ENCODE results near the gene REPIN1.

The REPIN1 gene

DNA sequence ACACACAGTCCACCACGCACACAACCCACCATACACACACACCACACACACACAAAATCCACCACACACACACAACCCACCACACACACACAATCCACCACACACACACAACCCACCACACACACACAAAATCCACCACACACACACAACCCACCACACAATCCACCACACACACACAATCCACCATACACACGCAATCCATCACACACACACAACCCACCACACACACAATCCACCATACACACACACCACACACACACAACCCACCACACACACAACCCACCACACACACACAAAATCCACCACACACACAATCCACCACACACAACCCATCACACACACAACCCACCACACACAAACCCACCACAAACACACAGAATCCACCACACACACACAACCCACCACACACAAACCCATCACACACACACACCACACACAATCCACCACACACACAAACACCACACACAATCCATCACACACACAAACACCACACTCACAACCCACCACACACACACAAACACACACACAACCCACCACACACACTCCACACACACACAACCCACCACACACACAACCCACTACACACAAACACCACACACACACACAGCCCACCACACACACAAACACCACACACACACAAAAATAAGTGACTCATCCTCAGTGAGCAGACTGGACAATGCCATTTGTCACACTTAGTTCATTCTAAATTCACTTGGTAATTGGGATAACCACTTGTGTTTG, 8.8 kb upstream of the REPIN1 start:
- no peak for DNase-seq

DNA sequence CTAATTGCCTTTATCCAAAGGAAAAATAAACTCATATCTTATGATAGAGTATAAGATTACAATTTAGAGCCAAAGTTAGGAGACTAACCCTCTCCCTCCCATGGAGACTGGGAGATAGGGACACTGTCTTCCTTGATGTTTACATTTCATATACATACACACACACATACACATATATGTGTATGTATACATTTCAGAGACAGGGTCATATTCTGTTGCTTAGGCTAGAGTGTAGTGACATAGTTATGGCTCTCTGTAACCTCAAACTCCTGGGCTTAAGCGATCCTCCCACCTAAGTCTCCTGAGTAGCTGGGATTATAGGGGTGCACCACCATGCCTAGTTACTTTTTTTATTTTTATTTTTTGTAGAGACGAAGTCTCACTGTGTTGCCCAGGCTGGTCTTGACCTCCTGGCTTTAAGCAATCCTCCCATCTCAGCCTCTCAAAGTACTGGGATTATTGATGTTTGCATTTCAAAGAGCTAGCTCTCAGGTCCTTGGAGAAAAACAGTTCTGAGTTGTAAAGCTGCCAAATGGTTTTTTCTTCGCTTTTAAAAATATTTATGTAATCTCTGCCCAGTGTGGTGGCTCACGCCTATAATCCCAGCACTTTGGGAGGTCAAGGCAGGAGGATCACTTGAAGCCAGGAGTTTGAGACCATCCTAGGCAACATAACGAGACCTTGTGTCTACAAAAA, 8.1 kb upstream of the REPIN1 start:
- DNase-seq, result no peak

DNA sequence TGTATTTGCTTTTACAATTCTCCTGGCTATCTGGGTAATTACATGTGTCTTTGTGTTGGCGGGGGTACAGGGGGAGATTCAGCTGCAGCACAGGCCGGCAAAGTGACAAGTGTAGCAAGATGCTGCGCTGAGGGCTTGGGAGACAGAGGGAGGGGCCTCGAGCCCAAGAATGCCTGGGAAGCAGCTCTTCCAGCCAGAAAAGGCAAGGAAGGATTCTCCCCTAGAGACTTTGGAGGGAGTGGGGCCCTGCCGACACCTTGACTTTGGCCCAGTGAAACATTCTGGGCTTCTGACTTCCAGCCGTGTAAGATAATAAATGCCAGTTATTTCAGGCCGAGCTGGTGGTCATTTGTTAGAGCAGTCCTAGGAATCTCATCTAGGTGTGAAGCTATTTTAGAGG, 7.2 kb upstream of the REPIN1 start:
- no peak for DNase-seq

DNA sequence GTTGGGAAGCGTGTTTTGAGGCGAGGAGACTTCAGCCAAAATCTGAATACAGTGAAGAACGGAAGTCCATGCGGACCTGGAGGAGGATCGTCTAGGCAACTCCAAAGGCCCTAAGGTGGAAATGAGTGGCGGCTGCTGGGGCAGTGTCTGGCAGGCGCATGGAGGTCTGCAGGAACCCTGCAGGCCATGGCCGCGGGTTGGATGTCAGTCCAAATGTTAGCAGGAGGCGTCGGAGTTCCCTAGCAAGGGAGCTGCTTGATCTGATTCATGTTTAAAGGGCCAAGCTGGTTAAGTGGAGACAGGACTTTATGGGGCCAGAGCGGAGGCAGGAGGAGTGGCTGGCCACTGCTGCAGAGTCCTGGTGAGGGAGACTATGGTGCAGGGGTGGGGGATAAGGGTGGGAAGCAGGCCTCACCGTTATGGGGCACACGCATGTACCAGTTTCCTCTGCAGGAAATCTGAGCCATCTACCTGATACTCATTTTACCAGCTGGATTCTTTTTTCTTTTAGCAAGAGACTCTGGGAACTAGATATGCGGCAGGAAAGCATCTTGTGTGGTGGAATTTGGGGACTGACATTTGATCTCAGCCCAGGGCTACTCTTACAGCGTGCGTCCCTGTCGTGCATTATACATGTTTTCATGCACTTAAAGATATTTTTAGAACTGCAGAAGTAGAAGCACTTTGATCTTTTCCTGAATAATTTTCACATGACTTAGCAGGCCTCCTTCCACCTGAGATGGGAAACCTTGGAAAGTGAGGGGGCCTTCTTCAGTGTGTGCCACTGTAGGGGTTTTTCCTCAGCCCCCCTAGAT, 6.6 kb upstream of the REPIN1 start:
- DNase-seq, result no peak

DNA sequence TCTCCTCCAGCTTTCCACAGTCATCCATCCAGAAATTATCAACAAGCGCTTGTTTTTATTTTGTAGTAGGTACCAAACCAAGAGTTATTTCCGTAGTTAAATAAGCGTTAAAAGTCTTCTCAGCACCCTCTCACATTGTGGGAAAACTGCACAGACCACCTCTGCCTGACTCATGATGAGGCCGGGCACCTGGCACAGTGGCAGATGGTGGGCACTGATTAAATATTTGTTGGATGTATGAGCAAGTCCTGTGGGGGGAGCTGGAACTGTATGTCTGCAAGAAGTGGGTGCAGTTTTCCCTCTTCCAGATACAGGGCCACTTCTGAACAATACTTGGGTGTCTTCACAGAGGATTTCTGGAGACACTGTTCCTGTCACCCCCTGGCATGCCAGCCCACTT, 5.3 kb upstream of the REPIN1 start:
- no peak for DNase-seq

DNA sequence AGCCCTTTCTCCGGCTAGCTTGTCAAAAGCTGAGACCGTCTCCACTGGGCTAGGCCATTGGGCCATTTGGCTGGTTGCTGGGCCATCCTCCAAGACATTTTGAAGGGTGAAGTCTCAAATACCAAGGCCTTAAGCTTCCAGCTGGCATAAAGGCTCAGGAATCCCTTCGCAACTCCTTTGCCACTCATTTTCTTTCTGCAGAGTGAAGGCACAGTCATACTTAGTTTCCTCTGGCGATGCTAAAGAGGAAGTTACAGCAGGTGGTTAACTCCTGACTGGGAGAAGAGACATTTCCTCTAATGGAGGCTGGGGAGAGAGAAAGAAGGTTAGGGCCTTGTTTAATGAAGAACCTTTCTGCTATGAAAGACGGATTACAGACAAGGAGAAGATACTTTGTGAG, 4.8 kb upstream of the REPIN1 start:
- no peak for DNase-seq

DNA sequence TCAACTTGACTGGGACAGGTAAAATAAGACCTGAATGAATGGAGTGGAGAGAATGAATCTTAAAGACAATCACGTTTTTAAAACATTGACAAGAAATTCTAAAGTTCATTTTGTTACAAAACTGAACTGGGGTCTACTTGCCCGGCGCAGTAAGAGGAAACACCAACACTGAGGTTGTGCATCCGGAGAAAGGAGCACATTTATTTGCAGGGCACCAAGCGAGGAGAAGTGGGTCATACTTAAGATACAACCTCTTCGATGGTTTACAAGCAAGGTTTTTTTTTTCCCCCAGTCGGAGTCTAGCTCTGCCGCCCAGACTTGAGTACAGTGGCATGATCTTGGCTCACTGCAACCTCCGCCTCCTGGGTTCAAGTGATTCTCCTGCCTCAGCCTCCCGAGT, 3.4 kb upstream of the REPIN1 start:
- no peak for DNase-seq

DNA sequence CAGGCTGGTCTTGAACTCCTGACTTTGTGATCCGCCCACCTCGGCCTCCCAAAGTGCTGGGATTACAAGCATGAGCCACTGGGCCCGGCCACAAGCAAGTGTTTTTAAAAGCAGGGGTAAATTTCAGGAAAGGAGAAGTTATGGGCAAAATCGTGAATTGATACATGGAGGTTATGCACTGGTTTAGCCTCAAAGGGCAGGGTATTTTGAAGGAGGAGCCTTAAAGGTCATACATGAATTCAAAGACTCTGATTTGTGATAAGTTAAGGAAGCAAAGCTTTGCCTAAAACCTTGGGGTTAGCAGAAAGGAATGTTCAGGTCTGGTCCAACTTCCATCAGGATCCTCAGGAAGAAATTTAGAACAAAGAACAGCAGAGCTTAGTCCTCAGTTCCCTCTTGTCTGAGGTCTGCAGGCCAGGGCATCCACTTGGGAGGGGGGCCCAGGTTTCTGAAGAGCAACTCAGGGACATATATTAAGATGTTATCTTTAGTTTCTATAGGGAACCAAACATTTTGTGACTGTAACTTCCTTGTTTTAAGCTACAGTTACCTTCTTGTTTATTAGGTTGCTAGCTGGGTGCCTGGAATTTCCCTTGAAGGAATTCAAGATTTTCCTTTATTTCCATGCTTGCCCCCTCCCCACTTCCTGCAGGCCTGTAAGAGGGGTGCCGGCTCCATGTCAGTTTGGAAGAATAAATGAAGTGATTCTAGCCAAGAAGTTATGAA, 2.8 kb upstream of the REPIN1 start:
- DNase-seq, result no peak

DNA sequence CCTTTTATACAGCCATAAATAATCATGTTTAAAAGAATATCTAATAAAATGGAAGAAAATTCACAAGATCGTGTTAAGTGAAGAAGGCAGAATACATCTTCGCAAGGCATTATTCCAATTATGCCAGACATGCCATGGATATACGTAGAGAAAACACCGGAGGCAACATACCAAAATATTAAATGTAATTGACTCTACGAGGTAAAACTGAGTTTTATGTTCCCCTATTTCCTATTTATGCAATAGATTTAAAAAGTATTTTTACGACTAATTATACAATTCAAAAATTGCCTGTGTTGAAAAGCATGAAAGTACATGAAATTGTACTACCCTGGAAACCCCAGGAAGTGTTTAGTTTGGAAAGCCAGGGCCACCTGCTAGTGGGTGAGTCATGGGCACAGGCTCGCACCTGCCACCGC, 936 bp upstream of the REPIN1 start:
- no peak for DNase-seq

DNA sequence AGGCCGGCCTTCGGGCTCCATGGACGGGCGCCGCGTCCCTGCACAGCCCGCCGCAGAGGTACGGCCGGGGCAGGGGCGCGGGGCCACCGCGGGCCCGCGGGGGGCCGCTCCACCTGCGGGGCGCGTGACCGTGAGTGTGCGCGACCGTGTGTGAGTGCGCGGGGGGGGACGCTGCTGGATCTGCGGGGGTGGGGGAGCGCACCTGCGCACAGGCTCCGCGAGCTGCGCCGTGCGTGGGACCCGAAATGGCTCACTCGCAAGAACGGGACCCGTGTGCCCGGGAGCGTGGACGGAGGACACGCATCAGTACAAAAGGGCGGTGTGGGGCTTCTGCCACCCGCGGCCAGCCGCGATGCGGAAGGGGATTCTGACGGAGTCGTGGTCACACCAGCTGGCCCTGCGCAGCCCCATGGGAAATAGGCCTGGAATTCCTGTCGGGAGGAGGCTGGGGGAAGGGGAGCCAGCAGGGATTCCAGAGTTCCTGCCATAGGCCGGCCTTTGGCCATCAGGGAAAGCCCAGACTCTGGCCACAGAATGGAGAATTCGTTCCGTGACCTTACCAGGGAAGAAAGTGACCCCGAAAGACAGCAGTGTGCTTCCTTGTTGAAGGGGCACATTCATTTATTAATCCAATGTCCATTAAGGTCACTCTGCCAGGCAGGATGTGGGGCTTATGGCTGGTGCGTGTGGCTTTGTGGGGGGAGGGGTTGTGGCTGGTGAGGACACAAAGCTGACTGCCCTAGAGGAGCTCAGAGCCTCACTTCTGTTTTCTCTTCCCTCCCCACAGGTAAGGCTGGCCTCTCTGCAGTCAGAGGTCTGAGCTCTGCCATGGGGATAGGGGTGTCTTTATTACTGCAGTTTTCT, 494 bp downstream of the REPIN1 start:
- DNase-seq, result peak in 44 of 56 donors; percentile 22 to 87 (median 74)

DNA sequence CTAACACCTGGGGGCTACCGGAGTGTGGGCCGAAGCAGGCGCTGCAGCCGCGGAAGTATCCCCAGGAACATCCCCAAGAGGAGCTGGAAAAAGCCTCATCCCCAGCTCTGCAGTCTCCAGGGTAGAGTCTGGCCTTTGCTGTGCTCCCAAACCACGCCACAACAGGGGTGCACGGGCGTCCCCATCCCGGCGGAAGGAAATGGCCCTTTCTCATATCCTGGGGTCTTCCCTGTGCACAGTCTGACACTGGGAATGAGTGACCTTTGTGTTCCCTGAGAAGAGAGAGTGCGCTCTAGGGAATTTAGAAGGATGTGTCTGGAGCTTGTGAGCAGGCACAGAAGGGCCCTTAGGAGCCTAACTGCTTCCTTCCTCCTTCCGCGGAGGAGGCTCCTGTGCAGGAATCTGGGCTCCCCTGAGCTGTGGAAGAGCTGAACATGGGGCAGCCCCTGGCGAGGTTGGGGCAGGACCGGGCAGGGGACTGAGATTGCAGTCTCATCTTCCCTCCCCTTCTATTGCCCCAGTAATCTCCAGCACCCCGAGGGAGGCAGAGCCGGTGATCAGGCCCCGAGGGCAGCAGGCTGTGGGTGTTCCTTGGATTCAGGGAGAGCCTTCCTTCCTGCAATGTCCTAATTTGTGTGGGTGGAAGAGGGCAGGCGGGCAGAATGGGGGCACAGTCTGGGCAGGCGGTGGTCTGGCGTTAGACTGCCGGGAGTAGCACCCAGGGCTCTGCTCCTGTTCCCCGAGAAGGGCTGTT, 1.3 kb downstream of the REPIN1 start:
- peak in 1 of 56 donors; percentile 36 for DNase-seq

DNA sequence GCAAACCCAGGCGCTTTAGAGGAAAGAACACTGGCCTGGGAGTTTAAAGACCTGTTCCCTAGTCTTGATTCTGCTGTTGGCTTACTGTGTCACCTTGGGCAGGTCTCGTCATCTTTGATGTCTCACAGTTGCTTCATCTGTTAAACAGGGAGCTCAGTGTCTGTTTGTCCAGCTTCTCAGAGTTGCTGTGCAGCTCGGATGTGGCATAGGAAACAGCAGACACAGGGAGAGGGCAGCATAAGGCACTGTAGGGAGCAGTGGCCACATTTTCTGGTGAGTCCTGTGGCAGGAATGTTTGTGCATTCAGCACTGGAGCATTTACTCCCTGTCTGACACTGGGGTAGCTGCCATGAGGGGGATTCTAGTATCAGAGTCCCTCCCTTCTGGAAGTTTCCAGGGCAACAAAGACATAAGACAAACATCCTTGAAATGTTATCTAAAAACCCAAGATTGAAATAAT, 2.0 kb downstream of the REPIN1 start:
- DNase-seq, result no peak

DNA sequence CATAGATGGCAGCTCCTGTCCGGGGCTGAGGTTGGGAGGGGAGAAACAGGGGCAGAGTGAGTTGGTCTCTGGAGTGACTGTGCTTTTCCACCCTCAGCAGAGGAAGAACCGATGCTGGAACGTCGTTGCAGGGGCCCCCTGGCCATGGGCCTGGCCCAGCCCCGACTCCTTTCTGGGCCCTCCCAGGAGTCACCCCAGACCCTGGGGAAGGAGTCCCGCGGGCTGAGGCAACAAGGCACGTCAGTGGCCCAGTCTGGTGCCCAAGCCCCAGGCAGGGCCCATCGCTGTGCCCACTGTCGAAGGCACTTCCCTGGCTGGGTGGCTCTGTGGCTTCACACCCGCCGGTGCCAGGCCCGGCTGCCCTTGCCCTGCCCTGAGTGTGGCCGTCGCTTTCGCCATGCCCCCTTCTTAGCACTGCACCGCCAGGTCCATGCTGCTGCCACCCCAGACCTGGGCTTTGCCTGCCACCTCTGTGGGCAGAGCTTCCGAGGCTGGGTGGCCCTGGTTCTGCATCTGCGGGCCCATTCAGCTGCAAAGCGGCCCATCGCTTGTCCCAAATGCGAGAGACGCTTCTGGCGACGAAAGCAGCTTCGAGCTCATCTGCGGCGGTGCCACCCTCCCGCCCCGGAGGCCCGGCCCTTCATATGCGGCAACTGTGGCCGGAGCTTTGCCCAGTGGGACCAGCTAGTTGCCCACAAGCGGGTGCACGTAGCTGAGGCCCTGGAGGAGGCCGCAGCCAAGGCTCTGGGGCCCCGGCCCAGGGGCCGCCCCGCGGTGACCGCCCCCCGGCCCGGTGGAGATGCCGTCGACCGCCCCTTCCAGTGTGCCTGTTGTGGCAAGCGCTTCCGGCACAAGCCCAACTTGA, 2.7 kb downstream of the REPIN1 start:
- no peak for DNase-seq

DNA sequence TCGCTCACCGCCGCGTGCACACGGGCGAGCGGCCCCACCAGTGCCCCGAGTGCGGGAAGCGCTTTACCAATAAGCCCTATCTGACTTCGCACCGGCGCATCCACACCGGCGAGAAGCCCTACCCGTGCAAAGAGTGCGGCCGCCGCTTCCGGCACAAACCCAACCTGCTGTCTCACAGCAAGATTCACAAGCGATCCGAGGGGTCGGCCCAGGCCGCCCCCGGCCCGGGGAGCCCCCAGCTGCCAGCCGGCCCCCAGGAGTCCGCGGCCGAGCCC, 3.3 kb downstream of the REPIN1 start:
- DNase-seq, result no peak

DNA sequence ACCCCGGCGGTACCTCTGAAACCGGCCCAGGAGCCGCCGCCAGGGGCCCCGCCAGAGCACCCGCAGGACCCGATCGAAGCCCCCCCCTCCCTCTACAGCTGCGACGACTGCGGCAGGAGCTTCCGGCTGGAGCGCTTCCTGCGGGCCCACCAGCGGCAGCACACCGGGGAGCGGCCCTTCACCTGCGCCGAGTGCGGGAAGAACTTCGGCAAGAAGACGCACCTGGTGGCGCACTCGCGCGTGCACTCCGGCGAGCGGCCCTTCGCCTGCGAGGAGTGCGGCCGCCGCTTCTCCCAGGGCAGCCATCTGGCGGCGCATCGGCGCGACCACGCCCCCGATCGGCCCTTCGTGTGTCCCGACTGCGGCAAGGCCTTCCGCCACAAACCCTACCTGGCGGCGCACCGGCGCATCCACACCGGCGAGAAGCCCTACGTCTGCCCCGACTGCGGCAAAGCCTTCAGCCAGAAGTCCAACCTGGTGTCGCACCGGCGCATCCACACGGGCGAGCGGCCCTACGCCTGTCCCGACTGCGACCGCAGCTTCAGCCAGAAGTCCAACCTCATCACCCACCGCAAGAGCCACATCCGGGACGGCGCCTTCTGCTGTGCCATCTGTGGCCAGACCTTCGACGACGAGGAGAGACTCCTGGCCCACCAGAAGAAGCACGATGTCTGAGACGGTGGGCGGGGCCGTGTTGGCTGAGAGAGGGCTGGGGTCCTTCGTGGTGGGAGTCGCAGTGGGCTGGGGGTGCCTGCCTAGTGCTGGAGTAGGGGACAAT, 3.8 kb downstream of the REPIN1 start:
- no peak for DNase-seq

DNA sequence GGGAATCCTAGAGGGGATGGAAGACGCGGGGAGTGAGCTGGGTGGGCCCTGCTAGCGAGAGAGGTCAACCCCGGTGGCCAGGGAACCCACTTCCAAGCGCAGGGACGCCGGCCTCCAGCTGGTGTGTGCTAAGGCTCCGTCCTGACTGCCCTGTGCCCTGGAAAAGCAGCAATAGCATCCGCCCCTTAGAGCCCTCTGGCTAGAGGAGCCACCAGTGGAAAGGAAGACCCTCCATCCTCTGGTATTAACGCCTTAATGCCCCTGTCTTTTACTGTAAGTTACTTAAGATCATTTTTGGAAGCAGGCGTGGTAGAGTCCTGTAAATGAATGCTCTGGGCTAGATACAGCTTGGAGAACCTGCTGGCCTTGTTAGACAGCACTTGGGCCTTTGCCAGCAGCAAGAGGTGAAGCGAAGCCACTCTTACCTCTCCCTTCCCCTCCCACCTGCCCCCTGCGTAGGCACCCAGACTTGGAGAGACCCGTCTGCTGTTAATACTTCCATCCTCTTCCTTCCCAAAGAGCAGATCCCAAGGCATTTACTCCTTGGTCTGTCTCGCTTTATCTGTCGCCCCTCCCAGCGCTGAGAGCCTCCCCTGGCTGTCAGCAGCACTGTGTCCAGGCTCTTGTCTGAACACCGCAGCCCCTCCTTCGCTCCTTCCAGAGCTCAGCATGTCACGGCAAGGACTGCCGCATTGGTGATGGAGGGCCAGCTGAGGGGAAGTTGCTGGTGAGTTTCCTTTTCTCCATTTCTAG, 4.6 kb downstream of the REPIN1 start:
- DNase-seq, result no peak

DNA sequence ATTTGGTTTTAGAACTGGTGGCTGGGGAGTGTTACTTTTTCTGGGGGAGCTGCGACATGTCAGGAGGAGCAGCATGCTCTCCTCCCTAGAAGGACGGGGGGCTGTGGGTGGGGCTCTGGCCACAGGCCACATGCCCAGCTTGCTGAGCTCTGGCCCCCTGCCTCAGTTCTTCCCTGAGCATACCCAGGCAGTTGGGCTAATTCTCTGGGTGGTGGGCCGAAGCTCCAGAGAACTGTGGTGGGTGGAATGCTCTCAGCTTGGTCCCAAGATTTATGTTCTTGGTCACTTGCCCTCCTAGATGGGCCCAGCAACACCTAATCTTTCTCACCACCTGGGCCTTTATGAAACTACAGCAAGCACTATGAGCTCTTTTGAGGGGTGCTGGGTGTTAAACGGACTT, 5.4 kb downstream of the REPIN1 start:
- no peak for DNase-seq

Measured in nucleus accumbens (tissue), 56 donors.